Measurements from ENCODE around the gene PTGER1.

The PTGER1 gene

DNA sequence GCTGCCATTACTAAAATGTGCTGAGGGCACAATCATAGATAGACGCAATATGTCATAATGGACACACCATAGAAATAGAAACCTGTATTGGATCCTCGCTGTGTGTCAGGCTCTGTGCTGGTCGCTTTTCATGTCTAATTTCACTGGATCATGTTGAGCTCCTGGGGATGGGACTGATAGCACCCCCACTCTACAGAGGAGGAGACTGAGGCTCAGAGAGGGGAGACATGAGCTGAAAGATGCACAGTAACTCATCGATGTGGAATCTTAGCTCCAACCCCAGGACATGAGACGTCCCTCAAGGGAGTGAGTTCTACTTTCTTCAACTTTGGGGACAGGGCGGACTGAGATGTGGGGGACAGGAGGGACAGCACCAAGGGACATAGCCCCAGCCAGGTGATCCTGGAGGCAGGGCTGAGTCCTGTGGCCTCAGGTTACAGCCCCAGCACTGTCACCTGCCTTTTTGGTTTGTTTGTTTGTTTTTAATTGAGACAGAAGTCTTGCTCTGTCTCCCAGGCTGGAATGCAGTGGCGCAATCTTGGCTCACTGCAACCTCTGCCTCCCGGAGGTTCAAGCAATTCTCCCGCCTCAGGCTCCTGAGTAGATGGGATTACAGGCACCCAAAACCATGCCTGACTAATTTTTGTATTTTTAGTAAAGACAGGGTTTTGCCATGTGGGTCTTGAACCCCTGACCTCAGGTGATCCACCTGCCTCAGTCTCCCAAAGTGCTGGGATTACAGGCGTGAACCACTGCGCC is 27.4 kb upstream of the PTGER1 start:
- no peak for DNase-seq (ENCODE audit: low read depth in 2 of 2)

DNA sequence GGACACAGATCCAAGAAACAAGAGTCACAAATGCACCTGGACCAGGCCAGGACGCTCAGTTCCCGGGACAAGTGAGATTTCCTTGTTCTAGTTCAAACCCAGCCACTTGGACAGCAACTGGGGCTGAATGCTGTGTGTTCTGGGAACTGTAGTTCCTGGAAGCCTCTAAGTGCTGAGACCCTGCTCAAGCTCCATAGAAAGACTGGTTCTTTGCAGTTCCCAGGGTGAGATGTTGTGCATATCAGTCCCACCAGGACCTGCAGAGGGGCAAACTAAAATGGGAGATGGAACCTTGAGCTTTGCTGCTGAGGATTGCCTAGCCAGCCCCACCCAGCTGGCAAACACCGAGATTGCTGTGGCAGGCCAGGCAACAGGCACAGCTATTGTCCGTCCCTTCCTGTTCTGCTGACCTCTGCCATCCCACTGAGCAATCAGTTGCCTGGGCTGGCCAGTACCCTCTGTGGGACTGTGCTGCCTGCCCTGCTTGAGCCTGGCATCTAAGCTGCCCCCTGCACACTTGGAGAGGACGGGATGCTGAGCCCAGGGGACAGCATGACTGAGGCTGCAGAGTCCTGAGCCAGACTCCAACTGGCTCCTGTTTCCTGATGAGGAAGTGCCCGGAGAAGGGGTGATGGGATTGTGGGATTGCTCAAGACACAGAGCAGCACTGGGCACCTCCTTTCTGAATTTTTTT is 22.2 kb upstream of the PTGER1 start:
- DNase-seq (ENCODE audit: low read depth in 2 of 2), result no peak

DNA sequence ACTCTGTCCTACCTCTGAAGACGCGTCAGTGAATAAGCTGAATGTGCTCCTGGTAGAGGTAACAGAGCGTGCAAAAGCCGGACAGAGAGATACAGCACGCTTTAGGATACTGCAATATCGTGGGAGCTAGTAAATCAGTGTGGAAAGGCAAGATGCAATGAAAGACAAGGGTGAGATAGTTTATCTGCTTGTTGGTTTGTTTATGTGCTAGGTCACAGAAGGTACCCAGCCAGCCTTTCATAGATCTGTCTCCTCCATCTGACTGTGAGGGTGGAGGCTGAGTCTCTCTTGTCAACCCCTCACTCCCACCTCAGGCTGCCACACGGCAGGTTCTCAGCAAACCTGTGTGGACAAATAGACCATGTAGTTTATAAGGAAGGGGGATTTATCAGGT is 21.7 kb upstream of the PTGER1 start:
- no peak for DNase-seq (ENCODE audit: low read depth in 2 of 2)

DNA sequence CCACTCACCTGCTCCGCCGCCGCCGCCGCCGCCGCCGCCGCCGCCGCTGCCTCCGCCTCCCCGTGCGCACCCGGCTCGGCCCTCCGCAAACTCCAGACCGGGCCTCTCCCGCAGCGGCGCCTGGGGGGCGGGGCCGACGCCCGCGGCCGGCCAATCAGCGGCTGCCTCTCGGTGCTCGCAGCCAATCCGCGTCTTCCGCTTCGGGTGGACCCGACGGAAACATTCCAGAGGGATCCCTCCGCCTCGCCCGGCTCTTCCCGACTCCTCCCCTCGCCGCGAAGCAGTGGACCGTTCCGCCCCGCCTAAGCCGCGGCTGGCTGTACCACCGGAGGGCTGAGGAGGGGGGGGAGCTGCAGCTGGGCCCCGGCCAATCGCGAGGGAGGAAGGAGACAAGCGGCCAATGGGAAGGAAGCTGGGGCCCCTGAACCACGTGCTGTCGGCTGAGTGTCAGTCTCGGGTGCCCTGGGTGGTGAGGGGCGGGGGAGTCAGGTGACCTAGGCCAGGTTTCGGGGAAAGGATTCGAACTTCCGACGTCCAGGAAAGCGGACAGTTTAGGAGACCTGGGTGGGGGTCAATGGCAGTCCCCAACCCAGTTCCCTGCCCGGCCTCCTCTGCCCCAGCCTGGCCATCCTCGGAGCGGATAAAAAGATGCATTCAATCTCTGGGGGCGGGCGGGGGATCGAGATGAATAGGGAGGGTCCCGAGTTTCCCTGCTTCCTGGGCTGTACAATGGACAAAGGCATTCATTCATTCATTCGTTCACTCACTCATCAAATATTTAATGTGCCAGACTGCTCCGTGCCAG is 21.1 kb upstream of the PTGER1 start, which contains the start of gene GIPC1:
TSS of gene GIPC1 (minus strand) at position 99 of the 805 bp plus-strand sequence. CDS start 13,151 bp downstream, outside the sequence.
- DNase-seq (ENCODE audit: low read depth in 2 of 2), result peak; percentile 55 to 63

DNA sequence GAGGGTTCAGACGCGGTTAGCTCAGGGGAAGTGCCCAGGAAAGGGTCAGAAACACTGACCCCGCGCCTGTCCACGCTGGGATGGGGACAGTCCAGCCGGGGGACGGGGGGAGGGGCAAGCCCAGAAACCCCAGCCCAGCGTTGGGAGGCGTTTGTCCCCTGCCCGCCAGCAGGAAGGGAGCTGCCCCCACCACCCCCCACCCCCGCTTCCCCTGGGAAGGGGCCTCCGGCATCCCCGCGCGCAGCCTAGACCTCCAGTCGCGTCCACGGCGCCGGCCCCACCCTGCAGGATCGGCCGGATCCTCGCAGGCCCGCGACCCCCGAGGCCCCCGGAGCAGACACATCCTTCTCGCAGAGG is 20.5 kb upstream of the PTGER1 start:
- DNase-seq (ENCODE audit: low read depth in 2 of 2), result no peak

DNA sequence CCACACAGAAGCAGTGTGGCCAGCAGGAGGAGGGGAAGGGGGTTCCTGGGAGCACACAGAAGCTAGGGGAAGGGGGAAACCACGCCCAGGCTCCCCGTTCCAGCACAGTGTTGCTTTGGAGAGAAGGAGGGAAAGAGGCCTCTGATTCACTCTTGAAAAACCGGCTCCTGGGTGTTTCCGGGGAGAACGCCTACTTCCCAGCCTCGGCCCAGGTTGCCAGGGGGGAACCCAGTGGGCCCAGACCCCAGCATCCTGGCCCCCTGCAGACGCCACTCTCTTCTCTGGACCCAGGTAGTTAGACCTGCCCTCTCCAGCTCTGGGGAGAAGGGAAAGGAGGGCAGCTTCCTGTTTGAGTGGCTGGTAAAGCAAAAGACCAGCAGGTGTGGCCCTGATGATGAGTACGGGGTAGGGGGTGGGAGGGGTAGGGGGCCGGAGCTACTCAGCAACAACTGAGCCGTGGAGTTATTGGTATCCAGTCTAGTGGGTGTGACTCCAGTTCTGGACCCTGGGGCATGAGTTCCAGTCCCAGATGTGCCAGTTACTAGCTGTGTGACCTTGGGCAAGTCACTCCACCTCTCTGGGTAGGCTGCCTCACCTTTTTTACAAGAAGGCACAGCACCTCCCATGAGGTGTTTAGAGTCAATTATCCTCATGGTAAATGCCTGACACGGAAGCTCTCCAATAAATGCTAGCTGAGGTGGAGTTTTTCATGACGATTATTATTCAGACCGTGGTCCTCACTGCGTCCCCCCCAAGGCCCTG is 19.9 kb upstream of the PTGER1 start:
- DNase-seq (ENCODE audit: low read depth in 2 of 2), result no peak

DNA sequence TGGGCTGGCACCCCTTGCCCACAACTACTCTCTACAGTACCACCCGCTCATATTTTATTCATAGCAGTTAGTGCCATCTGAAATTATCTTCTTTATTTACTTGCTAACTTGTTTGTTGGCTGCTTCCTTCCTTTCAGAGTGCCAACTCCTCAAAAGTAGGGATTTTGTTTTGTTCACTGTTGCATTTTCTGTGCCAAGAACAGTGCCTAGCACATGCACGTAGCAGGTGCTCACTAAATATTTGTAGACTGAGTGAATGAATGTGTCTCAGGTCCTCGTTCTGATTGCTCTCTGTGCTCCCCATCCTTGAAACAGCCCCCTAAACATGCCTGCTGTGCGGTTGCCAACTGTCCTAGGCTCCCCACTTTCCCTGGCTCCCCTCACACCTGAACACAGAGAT is 19.3 kb upstream of the PTGER1 start:
- DNase-seq (ENCODE audit: low read depth in 2 of 2), result no peak

DNA sequence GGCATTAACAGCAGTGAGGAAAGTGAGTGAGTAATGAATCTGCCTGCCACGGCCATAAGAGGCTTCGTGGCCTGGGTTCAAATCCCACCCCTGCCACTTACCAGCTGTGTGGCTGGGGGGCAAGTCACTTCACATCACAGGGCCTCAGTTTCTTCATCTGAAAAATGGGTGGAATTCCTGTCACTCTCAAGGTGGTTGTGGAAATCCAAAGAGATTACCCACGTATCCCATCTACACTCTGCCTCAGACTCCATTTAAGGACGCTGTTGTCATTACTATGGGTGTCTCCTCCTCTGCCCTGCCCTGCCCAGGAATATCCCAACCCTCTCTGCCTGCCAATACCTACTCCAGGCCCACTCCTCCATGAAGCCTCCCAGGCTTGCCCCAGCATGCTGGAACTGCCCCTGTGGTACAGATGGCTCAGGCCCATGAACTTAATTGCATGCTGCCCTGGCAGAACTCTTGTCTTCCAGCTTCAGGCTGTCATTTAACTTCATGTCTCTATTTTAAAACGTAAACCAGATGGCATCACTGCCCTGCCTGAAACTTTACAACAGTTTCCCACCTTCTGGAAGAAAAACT is 17.7 kb upstream of the PTGER1 start:
- DNase-seq (ENCODE audit: low read depth in 2 of 2), result no peak

DNA sequence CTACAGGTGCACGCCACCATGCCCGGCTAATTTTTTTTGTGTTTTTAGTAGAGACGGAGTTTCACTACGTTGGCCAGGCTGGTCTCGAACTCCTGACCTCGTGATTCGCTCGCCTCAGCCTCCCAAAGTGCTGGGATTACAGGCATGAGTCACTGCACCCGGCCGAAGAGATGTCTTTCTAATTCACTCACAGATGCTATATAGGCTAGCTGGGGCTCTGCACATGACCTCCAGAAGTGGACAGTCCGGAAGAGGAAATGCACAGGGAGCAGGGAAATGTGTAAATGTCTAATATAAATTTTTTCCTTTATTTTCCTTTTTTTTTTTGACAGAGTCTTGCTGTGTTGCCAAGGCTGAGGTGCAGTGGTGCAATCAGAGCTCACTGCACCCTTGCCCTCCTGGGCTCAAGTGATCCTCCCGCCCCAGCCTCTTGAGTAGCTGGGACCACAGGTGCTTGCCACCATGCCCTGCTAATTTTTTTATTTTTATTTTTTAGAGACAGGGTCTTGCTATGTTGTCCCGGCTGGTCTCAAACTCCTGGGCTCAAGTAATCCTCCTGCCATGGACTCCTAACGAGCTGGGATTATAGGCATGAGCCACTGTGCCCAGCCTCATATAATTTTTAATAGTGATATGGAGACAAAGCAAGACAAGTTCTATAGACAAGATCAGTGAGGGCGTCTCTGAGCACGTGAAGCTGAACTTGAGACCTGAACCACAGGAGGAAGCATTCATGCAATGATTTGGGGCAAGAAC is 12.4 kb upstream of the PTGER1 start:
- no peak for DNase-seq (ENCODE audit: low read depth in 2 of 2)

DNA sequence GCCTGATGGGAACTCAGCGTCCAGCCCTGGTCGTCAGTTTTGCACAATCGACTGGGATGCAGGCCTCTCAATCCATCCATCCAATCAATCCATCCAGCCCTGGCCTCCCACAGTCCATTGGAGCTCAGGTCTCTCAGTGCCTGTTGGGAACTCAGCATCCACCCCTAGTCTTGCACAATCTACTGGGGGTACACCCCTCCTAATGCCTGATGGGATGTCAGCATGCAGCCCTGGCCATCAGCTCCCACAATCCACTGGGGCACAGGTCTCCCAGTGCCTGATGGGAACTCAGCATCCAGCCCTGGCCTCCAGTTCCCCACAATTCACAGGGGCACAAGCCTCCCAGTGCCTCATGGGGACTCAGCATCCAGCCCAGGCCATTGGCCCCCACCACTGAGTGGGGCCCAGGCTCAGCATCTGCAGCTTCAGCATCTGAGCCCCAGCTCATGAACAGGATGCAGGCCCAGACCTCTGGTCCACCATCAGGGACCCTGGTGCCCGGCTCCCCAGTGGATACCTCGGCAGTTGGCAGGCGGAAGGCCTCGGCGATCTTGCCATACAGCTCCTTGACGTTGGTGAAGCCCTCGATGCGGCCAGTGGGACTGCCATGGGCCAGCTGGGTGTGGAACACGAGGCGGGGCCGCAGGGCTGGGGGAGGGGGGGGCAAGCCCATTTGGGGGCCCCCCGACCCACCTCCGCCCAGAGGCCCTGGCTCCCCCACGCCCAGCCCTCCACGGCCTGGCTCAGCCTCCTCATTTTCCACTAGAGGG is 7.2 kb upstream of the PTGER1 start:
- DNase-seq (ENCODE audit: low read depth in 2 of 2), result no peak

DNA sequence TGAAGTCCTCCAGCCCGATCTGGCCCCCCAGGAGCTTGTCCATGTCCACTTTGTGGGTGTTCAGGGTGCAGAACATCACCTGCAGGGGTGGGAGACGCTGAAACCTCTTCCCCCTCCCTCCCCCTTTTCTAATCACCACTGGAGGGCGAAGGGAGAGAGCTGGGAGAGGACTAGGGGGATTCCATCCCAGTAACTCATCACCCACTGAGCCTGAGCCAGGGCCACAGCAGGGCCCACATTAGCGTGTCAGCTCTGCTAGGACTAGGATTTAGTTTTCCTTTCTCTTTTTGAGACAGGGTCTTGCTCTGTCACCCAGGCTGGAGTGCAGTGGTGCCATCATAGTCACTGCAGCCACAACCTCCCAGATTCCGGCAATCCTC is 5.5 kb upstream of the PTGER1 start:
- DNase-seq (ENCODE audit: low read depth in 2 of 2), result no peak

DNA sequence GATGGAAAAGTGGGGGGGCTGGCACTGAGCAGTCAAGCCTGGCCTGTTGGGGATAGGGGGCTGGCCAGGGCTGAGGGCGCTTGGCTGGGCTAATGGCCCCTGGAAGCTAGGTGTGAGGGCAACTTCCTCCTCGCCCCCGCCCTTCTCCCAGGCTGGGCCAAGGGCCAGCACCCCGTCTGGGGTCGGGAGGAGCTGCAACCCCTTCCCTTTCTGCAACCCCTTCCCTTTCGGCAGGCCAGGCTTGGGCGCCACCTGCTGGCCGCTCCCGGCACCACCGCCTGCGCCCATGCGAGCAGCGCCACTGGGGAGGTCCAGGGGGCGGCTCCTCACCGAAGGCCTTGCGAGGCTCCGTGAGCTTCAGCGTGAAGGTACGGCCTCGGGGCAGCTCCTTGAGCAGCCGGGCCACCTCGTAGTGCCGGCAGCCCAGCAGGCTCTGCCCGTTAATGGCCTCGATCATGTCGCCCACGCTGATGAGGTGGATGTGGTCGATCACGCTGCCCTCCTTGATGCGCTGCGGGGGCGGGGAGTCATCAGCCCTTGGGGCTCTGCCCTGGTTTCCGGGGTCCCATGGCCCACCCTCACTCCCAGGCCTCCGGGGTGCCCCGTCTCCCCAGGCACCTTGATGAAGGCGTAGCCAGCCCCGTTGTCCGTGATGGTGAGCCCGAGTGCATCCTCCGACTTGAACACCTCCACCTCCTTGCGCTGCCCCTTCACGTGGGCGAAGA is 5.0 kb upstream of the PTGER1 start:
- DNase-seq (ENCODE audit: low read depth in 2 of 2), result peak; percentile 43 to 48

DNA sequence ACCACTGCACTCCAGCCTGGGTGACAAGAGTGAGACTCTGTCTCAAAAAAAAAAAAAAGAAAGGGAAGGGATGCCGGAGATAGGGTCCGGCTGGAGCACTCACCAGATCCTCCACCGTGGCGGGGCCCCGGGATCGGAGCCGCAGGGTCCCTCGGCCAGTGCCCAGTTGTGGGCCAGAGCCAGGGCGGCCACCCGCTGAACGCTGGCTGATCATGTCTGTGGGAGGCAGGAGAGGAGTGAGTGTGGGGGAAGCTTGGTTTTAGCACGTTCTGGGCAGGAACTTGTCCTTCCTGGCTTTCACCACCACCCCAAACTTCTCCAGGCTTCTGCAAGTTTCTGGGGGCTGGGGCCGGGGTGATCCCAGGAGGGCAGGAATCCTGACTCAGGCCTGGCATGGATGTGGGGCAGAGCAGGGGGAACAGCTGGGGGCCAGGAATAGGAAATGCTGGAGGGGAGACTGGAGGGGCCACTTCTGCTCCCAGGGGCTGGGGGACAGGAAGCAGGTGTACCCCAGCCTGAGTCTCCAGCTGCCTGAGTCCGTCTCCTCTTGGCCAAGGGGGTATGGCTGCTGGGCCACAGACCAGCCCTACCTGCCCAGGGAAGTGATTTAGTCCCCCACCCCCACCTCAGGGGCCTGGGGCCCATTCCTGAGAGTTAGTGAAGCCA is 4.3 kb upstream of the PTGER1 start:
- DNase-seq (ENCODE audit: low read depth in 2 of 2), result no peak

DNA sequence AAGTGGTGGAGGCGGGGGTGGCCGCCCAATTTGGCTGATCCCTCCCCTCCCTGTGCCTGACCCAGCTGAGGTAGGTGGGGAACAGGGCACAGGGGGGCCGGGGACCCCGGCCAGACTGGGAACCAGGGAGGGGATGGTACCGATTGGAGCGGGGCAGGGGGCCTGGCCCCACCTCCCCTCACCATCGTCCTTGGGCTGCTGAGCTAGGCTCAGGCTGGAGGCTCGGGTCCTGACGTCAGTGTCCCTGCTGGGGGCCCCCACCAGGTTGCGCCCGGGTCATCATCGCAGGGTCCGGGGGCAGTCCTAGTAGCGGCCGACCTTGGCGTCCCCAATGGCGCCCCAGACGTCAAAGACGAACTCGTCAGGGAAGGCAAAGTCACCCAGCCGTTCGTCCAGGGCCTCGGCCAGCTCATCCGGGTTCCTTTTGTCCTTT is 3.0 kb upstream of the PTGER1 start:
- no peak for DNase-seq (ENCODE audit: low read depth in 2 of 2)

DNA sequence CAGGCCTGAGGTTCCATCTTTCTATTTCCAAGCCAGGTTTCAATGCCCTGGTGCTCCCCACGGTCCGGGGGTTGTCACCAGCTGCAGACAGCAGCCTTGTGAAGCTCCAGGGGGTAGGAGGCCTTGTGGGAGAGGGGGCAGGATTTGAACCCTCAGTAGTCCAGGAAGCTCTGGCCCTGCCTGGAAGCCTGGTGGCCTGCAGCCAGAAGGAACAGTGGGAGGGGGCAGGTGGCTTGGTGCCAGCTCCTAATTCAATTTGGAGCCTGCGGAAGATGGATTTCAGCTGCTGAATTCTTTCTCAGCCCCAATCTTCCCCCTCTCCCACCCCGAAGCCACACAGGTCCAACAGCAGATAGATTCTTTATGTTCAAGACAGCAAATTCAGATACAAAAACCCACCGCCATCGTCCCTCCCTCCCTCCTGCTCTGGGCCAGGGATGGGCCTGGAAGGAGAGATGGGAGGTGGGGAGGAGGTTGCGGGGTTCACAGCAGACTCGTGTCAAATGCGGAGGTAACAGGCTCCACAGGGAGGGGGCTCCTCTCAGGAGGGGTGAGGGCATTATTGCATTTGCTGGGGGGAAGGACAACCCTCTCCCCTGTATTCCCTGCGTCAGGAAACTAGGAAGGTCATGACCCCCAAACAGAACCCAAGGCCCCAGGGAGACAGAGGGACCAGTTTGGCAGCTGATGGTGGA is 2.4 kb upstream of the PTGER1 start:
- no peak for DNase-seq (ENCODE audit: low read depth in 2 of 2)

DNA sequence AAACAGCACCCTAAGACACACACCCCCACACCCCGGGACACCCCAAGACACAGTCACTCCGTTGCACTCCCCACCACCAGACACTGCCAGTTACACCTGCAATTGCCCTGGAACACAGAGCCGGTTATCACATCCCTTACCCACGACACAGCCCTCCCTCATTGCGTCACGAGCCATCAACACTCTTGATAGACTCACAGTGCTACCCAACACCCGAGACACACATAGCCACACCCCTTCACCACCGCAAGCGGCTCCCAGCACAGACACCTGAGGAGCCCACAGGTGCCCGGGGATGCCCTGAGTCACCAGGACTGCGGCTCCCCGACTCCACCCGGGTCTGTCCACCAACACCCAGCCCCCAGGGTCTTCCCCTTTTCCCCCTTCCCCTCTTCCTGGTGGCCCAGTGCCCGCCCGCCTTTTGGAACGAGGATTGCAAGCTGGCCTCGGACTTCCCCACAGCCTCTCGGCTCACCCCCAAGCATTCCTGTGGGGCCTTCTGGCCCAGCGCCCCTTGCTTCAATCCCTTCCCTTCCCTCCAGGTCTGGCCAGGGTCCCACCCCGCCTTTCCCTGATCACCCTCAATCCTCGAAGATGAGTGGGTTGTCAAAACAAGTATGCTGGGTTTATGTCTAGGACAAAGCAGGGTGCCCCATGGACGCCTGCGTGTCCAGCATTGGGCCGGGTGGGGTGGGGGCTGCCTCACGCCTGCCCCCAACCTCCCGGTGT is 1.7 kb upstream of the PTGER1 start:
- peak in 1 of 2 donors; percentile 30 for DNase-seq (ENCODE audit: low read depth in 2 of 2)

DNA sequence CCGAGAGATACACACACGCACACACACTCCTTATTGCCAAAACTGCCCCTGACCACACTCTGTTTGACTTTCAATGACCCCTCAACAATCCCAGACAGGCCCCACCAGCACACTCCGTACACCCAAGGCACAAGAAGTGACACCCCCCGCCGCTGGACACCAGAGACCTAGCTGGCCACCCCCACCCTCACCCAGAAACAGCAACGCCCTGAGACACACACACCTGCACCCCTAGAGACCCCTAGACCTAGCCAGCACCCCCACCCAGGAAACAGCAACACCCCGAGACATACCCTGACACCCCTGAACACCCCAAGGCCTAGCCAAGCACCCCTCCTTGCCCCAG is 1.1 kb upstream of the PTGER1 start:
- no peak for DNase-seq (ENCODE audit: low read depth in 2 of 2)

DNA sequence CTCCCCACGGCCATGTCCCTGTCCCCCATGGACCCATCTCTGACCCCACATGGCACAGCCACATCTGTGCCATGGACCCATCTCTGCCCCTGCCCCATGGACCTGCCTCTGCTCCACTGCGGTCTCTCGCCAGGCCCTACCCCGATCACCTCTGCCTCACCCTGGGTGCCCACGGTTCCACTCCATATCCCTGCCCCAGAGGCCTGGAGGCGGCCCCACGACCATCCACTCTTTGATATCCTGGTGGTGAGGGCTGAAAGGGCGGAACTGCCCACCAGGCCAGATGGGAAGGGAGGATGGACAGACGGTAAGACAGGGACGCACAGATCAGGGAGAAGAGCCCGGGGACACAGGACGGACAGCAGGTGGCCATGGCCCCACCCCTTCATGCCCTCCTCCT is 327 bp downstream of the PTGER1 start:
- no peak for DNase-seq (ENCODE audit: low read depth in 2 of 2)

All from stimulated activated CD8-positive, alpha-beta memory T cell treated with anti-CD3 and anti-CD28 coated beads, Interleukin-2, amount 100 ng/mL, for 1 hour (primary cell).